Neuronal stem cell (in vitro differentiated cells): Measurements from ENCODE around the gene CS.

Source experiments
- DNase-seq: peaks from one replicate; pipeline ENCODE4 v3.0.0-alpha.2; 2013; ENCODE audit warnings: low spot score
- H2AFZ ChIP-seq: one replicate; pipeline ENCODE4 v1.6.1; 2013; ENCODE audit warnings: mild to moderate bottlenecking, low read length, inconsistent platforms
- H2AK5ac ChIP-seq: 2 replicates; pipeline ENCODE4 v1.6.1; 2013; ENCODE audit warnings: low read depth, mild to moderate bottlenecking, inconsistent platforms, low read length, moderate library complexity, mixed read lengths
- H2BK120ac ChIP-seq: 2 replicates; pipeline ENCODE4 v1.6.1; 2013; ENCODE audit warnings: low read depth, mild to moderate bottlenecking, inconsistent platforms, low read length, moderate library complexity, mixed read lengths
- H2BK12ac ChIP-seq: one replicate; pipeline ENCODE4 v1.6.1; 2013; ENCODE audit warnings: low read length, inconsistent platforms
- H2BK15ac ChIP-seq: 2 replicates; pipeline ENCODE4 v1.6.1; 2013; ENCODE audit warnings: mild to moderate bottlenecking, low read length, inconsistent platforms, mixed read lengths
- H2BK5ac ChIP-seq: one replicate; pipeline ENCODE4 v1.6.1; 2013; ENCODE audit warnings: inconsistent platforms, mild to moderate bottlenecking, low read length, moderate library complexity
- H3K14ac ChIP-seq: one replicate; pipeline ENCODE4 v1.6.1; 2013; ENCODE audit warnings: low read length, inconsistent platforms
- H3K18ac ChIP-seq: 2 replicates; pipeline ENCODE4 v1.6.1; 2013; ENCODE audit warnings: low read length, inconsistent platforms
- H3K23ac ChIP-seq: 2 replicates; pipeline ENCODE4 v1.6.1; 2013; ENCODE audit warnings: low read depth, mild to moderate bottlenecking, mixed read lengths, low read length, inconsistent platforms; ENCODE audit not compliant: poor library complexity
- H3K27ac ChIP-seq: replicated peaks from 3 replicates; pipeline ENCODE4 v1.5.1; 2013; ENCODE audit warnings: low read length, inconsistent platforms
- H3K27me3 ChIP-seq, 3 experiments: 2 replicates each; pipeline ENCODE4 v1.6.1; 2013; ENCODE audit warnings: low read length in 3 of 3, mild to moderate bottlenecking in 2 of 3, inconsistent platforms in 1 of 3, low read depth in 1 of 3, mixed read lengths in 1 of 3, moderate library complexity in 1 of 3; ENCODE audit not compliant: control insufficient read depth in 3 of 3, insufficient read depth in 3 of 3
- H3K36me3 ChIP-seq, 2 donors: replicated peaks in 1 of 2; 2 replicates each; pipeline ENCODE4 v1.6.1; 2013; ENCODE audit warnings: low read length in 2 of 2; ENCODE audit not compliant: control insufficient read depth in 2 of 2, insufficient read depth in 2 of 2
- H3K4ac ChIP-seq: 2 replicates; pipeline ENCODE4 v1.6.1; 2013; ENCODE audit warnings: inconsistent platforms, mild to moderate bottlenecking, low read length, moderate library complexity
- H3K4me1 ChIP-seq, 2 donors: 1 replicate in 1 of 2; 2 replicates in 1 of 2; pipeline ENCODE4 v1.6.1; 2013; ENCODE audit warnings: low read length in 2 of 2, low read depth in 1 of 2; ENCODE audit not compliant: control insufficient read depth in 2 of 2, insufficient read depth in 1 of 2
- H3K4me2 ChIP-seq: one replicate; pipeline ENCODE4 v1.6.1; 2013; ENCODE audit warnings: mild to moderate bottlenecking, low read length, inconsistent platforms; ENCODE audit not compliant: insufficient read depth, poor library complexity, severe bottlenecking
- H3K4me3 ChIP-seq, 2 donors: 2 replicates each; pipeline ENCODE4 v1.5.1; 2013; ENCODE audit warnings: low read length in 2 of 2, mild to moderate bottlenecking in 2 of 2, inconsistent platforms in 1 of 2, moderate library complexity in 1 of 2
- H3K79me1 ChIP-seq: one replicate; pipeline ENCODE4 v1.6.1; 2013; ENCODE audit warnings: low read depth, mild to moderate bottlenecking, inconsistent platforms, low read length, moderate library complexity
- H3K9ac ChIP-seq: one replicate; pipeline ENCODE4 v1.6.1; 2013; ENCODE audit warnings: mild to moderate bottlenecking, low read depth, low read length, inconsistent platforms; ENCODE audit not compliant: poor library complexity
- H3K9me3 ChIP-seq, 2 donors: replicated peaks in 1 of 2; 2 replicates each; pipeline versions ENCODE3 to v1.6.1; 2013; ENCODE audit warnings: low read length in 2 of 2, mild to moderate bottlenecking in 2 of 2, inconsistent platforms in 1 of 2, low read depth in 1 of 2, mixed read lengths in 1 of 2, moderate library complexity in 1 of 2; ENCODE audit not compliant: control insufficient read depth in 2 of 2, insufficient read depth in 1 of 2
- H4K8ac ChIP-seq: one replicate; pipeline ENCODE4 v1.6.1; 2013; ENCODE audit warnings: low read depth, mild to moderate bottlenecking, inconsistent platforms, low read length, moderate library complexity
- H4K91ac ChIP-seq: one replicate; pipeline ENCODE4 v1.6.1; 2013; ENCODE audit warnings: low read length, low read depth, mild to moderate bottlenecking, inconsistent platforms; ENCODE audit not compliant: poor library complexity
- WGBS, 2 donors: extraction: QIAGEN DNeasy Blood & Tissue Kit; methylation state at CpG; one replicate each; pipeline ENCODE4 v1.1.7; 2013; ENCODE audit warnings: missing lambda C conversion rate in 2 of 2, mixed read lengths in 1 of 2; ENCODE audit not compliant: insufficient read length in 2 of 2, insufficient replicate concordance in 1 of 2; ENCODE audit errors: extremely low coverage in 2 of 2; 5-methylcytosine and 5-hydroxymethylcytosine counted together

Gene CS

GRCh38 chr12:56282030-56282429 is 18.1 kb downstream of the CS start:
- H3K4me1 ChIP-seq = no peaks in the 10 kb centered on the region
- H2BK12ac ChIP-seq = no peak overlapping the region
- H3K4ac ChIP-seq = no peak overlapping the region
- H3K36me3 ChIP-seq = peaks cover 31 to 87% of the 10 kb centered on the region in 2 donors
- H4K91ac ChIP-seq = no peak overlapping the region
- no peak overlapping the region for H3K23ac ChIP-seq
- no peak overlapping the region for H3K4me3 ChIP-seq
- no peak overlapping the region for H2BK120ac ChIP-seq
- no peak overlapping the region for H2BK15ac ChIP-seq
- no peak overlapping the region for H3K14ac ChIP-seq
- no CpG with 5 or more reads among the region's 6 CpGs for WGBS, 2 donors
- H3K4me2 ChIP-seq = no peak overlapping the region
- H2BK5ac ChIP-seq = no peak overlapping the region
- H3K79me1 ChIP-seq = no peaks in the 10 kb centered on the region
- H3K18ac ChIP-seq = no peak overlapping the region
- no peaks in the 10 kb centered on the region for H3K27me3 ChIP-seq
- no peak overlapping the region for H4K8ac ChIP-seq
- no peak for DNase-seq
- no peak overlapping the region for H2AK5ac ChIP-seq
- H3K9me3 ChIP-seq = no peaks in the 10 kb centered on the region
- H3K27ac ChIP-seq = no peak overlapping the region
- H3K9ac ChIP-seq = no peak overlapping the region
- H2AFZ ChIP-seq = no peak overlapping the region

GRCh38 chr12:56280849-56281248 is 19.3 kb downstream of the CS start:
- Histone ChIP-seq H3K4me3 (no peak overlapping the region), H4K8ac (no peak overlapping the region), H2AFZ (no peak overlapping the region), H2BK15ac (no peak overlapping the region), H3K36me3 (peaks cover 33 to 85% of the 10 kb centered on the region in 2 donors), H4K91ac (no peak overlapping the region), H3K27me3 (no peaks in the 10 kb centered on the region), H3K4ac (no peak overlapping the region), H3K9me3 (no peaks in the 10 kb centered on the region), H3K79me1 (no peaks in the 10 kb centered on the region), H3K9ac (no peak overlapping the region), H3K4me2 (no peak overlapping the region), H2AK5ac (no peak overlapping the region), H3K18ac (no peak overlapping the region), H3K4me1 (no peaks in the 10 kb centered on the region), H2BK5ac (no peak overlapping the region), H3K27ac (no peak overlapping the region), H2BK12ac (no peak overlapping the region), H3K14ac (no peak overlapping the region), H2BK120ac (no peak overlapping the region), H3K23ac (no peak overlapping the region)
- no peak for DNase-seq

- peaks cover 39 to 92% of the 10 kb centered on the region in 2 donors for H3K36me3 ChIP-seq
- no CpG with 5 or more reads among the region's 3 CpGs for WGBS, 2 donors
Observed at GRCh38 chr12:56278905-56279304, 21.2 kb downstream of the CS start.

GRCh38 chr12:56274299-56274698 is 25.8 kb downstream of the CS start:
- Histone ChIP-seq H2BK12ac (no peak overlapping the region), H2BK5ac (no peak overlapping the region), H2BK120ac (no peak overlapping the region), H4K8ac (no peak overlapping the region), H3K4me1 (no peaks in the 10 kb centered on the region), H2AK5ac (no peak overlapping the region), H3K79me1 (no peaks in the 10 kb centered on the region), H3K27ac (no peak overlapping the region), H3K18ac (no peak overlapping the region), H3K4me3 (no peak overlapping the region), H3K4ac (no peak overlapping the region), H4K91ac (no peak overlapping the region), H3K9me3 (no peaks in the 10 kb centered on the region), H3K27me3 (no peaks in the 10 kb centered on the region), H3K14ac (no peak overlapping the region), H2BK15ac (no peak overlapping the region), H3K23ac (no peak overlapping the region), H2AFZ (no peak overlapping the region), H3K36me3 (peaks cover 40 to 92% of the 10 kb centered on the region in 2 donors), H3K4me2 (no peak overlapping the region), H3K9ac (no peak overlapping the region)
- DNase-seq = no peak
- WGBS, 2 donors = no CpG with 5 or more reads among the region's 2 CpGs

More at GRCh38 chr12:56278905-56279304, 21.2 kb downstream of the CS start:
- Histone ChIP-seq H3K23ac (no peak overlapping the region), H3K9ac (no peak overlapping the region), H3K14ac (no peak overlapping the region), H3K4me3 (no peak overlapping the region), H2BK120ac (no peak overlapping the region), H3K4ac (no peak overlapping the region), H4K8ac (no peak overlapping the region), H3K4me2 (no peak overlapping the region), H2BK12ac (no peak overlapping the region), H2AK5ac (no peak overlapping the region), H2AFZ (no peak overlapping the region), H4K91ac (no peak overlapping the region), H2BK5ac (no peak overlapping the region), H3K27me3 (no peaks in the 10 kb centered on the region), H3K18ac (no peak overlapping the region), H3K79me1 (no peaks in the 10 kb centered on the region), H2BK15ac (no peak overlapping the region), H3K9me3 (no peaks in the 10 kb centered on the region), H3K27ac (no peak overlapping the region), H3K4me1 (no peaks in the 10 kb centered on the region)
- no peak for DNase-seq
